ENCODE results near the gene SPARCL1.

GRCh38 chr4:87530868-87531267 is 1.7 kb upstream of the SPARCL1 start:
- no peak for TF ChIP-seq TIGD3 (CRISPR knock-in tag; IDR thresholded peaks at IDR 0.05; ENCODE audit: borderline replicate concordance)
- no peak for TF ChIP-seq EZH2 (conservative IDR thresholded peaks at IDR 0.05; ENCODE audit: low read depth, low read length)
- TF ChIP-seq SKI (IDR thresholded peaks at IDR 0.05; ENCODE audit: partially characterized antibody): no peak
- TF ChIP-seq ZNF232 (CRISPR knock-in tag; IDR thresholded peaks at IDR 0.05; ENCODE audit: borderline replicate concordance): no peak
- TF ChIP-seq BHLHE40 (IDR thresholded peaks at IDR 0.05; ENCODE audit: low read length): no peak
- TF ChIP-seq, protein P1, sequence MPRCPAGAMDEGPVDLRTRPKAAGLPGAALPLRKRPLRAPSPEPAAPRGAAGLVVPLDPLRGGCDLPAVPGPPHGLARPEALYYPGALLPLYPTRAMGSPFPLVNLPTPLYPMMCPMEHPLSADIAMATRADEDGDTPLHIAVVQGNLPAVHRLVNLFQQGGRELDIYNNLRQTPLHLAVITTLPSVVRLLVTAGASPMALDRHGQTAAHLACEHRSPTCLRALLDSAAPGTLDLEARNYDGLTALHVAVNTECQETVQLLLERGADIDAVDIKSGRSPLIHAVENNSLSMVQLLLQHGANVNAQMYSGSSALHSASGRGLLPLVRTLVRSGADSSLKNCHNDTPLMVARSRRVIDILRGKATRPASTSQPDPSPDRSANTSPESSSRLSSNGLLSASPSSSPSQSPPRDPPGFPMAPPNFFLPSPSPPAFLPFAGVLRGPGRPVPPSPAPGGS (CRISPR knock-in tag; IDR thresholded peaks at IDR 0.05): no peak
- TF ChIP-seq USF2 (IDR thresholded peaks at IDR 0.05; ENCODE audit: low read depth, low read length): no peak
- TF ChIP-seq USF2 (CRISPR knock-in tag; IDR thresholded peaks at IDR 0.05; ENCODE audit: borderline replicate concordance): no peak
- TF ChIP-seq, protein P2, sequence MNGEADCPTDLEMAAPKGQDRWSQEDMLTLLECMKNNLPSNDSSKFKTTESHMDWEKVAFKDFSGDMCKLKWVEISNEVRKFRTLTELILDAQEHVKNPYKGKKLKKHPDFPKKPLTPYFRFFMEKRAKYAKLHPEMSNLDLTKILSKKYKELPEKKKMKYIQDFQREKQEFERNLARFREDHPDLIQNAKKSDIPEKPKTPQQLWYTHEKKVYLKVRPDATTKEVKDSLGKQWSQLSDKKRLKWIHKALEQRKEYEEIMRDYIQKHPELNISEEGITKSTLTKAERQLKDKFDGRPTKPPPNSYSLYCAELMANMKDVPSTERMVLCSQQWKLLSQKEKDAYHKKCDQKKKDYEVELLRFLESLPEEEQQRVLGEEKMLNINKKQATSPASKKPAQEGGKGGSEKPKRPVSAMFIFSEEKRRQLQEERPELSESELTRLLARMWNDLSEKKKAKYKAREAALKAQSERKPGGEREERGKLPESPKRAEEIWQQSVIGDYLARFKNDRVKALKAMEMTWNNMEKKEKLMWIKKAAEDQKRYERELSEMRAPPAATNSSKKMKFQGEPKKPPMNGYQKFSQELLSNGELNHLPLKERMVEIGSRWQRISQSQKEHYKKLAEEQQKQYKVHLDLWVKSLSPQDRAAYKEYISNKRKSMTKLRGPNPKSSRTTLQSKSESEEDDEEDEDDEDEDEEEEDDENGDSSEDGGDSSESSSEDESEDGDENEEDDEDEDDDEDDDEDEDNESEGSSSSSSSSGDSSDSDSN (CRISPR knock-in tag; IDR thresholded peaks at IDR 0.05): no peak
- no peak for TF ChIP-seq RBAK (CRISPR knock-in tag; IDR thresholded peaks at IDR 0.05)
- no peak for TF ChIP-seq ZSCAN31 (CRISPR knock-in tag; IDR thresholded peaks at IDR 0.05; ENCODE audit: low read depth)
- no peak for TF ChIP-seq ZNF558 (CRISPR knock-in tag; IDR thresholded peaks at IDR 0.05; ENCODE audit: borderline replicate concordance)
- no peak for TF ChIP-seq ZZZ3 (CRISPR knock-in tag; IDR thresholded peaks at IDR 0.05; ENCODE audit: borderline replicate concordance)
